ENCODE data around the gene TBC1D10A. TPM values are rescaled to one million over a fixed set of nuclear protein-coding genes. Genes with fewer than 3 reads are reported as not detected.

The TBC1D10A gene
- total and polyA plus RNA-seq, 2 experiments from 2014 or later: 3.3 to 8.8 TPM

DNA sequence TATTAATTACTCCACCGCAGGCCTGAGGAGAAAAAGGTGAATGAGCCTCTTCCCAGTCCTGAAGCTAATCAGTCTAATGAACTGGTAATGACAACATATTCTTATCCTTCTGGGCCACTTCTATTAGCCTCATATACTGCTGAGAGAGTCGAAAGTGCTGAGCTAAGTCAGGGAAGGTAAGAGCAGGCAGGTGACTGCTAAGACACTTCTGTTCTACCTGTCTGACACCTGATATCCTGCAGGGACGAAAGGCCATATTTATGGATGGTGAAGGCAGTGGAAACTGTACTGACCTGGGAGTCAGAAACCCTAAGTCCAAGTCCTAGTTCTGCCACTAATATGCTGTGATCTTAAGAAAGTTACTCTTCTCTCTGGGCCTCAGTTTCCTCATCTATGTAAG lies 3.5 kb downstream of the TBC1D10A start (continued):
- TF ChIP-seq, protein P1, sequence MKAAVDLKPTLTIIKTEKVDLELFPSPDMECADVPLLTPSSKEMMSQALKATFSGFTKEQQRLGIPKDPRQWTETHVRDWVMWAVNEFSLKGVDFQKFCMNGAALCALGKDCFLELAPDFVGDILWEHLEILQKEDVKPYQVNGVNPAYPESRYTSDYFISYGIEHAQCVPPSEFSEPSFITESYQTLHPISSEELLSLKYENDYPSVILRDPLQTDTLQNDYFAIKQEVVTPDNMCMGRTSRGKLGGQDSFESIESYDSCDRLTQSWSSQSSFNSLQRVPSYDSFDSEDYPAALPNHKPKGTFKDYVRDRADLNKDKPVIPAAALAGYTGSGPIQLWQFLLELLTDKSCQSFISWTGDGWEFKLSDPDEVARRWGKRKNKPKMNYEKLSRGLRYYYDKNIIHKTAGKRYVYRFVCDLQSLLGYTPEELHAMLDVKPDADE (IDR thresholded peaks at IDR 0.05): no peak
- TF ChIP-seq ZNF331 (CRISPR knock-in tag; IDR thresholded peaks at IDR 0.05; ENCODE audit: low read depth) (no peak), POLR2AphosphoS5 (IDR thresholded peaks at IDR 0.05; ENCODE audit: low read depth) (no peak), EZH2phosphoT487 (IDR thresholded peaks at IDR 0.05; ENCODE audit: unreplicated experiment) (no peak)
- TF ChIP-seq, protein P2, sequence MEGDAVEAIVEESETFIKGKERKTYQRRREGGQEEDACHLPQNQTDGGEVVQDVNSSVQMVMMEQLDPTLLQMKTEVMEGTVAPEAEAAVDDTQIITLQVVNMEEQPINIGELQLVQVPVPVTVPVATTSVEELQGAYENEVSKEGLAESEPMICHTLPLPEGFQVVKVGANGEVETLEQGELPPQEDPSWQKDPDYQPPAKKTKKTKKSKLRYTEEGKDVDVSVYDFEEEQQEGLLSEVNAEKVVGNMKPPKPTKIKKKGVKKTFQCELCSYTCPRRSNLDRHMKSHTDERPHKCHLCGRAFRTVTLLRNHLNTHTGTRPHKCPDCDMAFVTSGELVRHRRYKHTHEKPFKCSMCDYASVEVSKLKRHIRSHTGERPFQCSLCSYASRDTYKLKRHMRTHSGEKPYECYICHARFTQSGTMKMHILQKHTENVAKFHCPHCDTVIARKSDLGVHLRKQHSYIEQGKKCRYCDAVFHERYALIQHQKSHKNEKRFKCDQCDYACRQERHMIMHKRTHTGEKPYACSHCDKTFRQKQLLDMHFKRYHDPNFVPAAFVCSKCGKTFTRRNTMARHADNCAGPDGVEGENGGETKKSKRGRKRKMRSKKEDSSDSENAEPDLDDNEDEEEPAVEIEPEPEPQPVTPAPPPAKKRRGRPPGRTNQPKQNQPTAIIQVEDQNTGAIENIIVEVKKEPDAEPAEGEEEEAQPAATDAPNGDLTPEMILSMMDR (conservative IDR thresholded peaks at IDR 0.05; ENCODE audit: low read depth in 2 of 2): no peak
- TF ChIP-seq, protein P3, sequence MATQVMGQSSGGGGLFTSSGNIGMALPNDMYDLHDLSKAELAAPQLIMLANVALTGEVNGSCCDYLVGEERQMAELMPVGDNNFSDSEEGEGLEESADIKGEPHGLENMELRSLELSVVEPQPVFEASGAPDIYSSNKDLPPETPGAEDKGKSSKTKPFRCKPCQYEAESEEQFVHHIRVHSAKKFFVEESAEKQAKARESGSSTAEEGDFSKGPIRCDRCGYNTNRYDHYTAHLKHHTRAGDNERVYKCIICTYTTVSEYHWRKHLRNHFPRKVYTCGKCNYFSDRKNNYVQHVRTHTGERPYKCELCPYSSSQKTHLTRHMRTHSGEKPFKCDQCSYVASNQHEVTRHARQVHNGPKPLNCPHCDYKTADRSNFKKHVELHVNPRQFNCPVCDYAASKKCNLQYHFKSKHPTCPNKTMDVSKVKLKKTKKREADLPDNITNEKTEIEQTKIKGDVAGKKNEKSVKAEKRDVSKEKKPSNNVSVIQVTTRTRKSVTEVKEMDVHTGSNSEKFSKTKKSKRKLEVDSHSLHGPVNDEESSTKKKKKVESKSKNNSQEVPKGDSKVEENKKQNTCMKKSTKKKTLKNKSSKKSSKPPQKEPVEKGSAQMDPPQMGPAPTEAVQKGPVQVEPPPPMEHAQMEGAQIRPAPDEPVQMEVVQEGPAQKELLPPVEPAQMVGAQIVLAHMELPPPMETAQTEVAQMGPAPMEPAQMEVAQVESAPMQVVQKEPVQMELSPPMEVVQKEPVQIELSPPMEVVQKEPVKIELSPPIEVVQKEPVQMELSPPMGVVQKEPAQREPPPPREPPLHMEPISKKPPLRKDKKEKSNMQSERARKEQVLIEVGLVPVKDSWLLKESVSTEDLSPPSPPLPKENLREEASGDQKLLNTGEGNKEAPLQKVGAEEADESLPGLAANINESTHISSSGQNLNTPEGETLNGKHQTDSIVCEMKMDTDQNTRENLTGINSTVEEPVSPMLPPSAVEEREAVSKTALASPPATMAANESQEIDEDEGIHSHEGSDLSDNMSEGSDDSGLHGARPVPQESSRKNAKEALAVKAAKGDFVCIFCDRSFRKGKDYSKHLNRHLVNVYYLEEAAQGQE (IDR thresholded peaks at IDR 0.05; ENCODE audit: unreplicated experiment): no peak

DNA sequence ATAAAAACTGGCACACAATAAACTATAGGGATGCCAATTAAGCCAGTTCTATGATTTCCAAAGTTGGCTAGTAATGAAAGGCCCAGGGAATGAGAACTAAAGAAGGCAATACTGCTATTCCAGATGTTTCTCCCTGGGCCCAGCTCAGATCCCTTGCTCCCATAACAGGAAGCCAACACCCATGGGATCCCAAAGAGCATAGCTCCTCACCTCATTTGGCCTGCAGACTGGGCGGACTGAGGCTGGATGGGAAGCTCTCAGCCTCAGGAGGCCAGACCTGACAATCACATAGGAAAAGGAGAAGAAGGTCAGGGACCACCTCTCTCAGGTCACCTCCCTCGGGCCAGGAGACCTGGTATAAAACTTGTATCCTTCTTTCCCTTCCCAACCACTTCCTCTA lies 5.3 kb downstream of the TBC1D10A start:
- Histone ChIP-seq H3K27me3 (ENCODE audit: insufficient read depth) (no peaks in the 10 kb centered on the region), H3K79me2 (replicated peaks; ENCODE audit: insufficient read depth) (no peaks in the 10 kb centered on the region)

More for the DNA sequence above, 5.3 kb downstream of the TBC1D10A start:
- no peak for TF ChIP-seq NANOG (IDR thresholded peaks at IDR 0.05; ENCODE audit: borderline replicate concordance)
- no peak for TF ChIP-seq JUNB (IDR thresholded peaks at IDR 0.05; ENCODE audit: unreplicated experiment)
- no peak for TF ChIP-seq STAT1 (IDR thresholded peaks at IDR 0.05; ENCODE audit: unreplicated experiment)
- TF ChIP-seq CREB1 (CRISPR knock-in tag; IDR thresholded peaks at IDR 0.05; ENCODE audit: low read depth): no peak
- TF ChIP-seq, protein P2 (conservative IDR thresholded peaks at IDR 0.05; ENCODE audit: low read depth in 2 of 2): no peak
- TF ChIP-seq ZNF114 (CRISPR knock-in tag; IDR thresholded peaks at IDR 0.05): no peak
- TF ChIP-seq, protein P3 (IDR thresholded peaks at IDR 0.05; ENCODE audit: unreplicated experiment): no peak
- TF ChIP-seq EZH2phosphoT487 (IDR thresholded peaks at IDR 0.05; ENCODE audit: unreplicated experiment): no peak
- TF ChIP-seq POLR2AphosphoS5 (IDR thresholded peaks at IDR 0.05; ENCODE audit: low read depth): no peak
- no peak for TF ChIP-seq ZNF331 (CRISPR knock-in tag; IDR thresholded peaks at IDR 0.05; ENCODE audit: low read depth)
- Histone ChIP-seq H4K20me1 (replicated peaks; ENCODE audit: insufficient read depth) (peaks cover 4% of the 10 kb centered on the region; the same call in 1 of the 2 replicates), H3F3A (replicated peaks; ENCODE audit: low read depth) (no peaks in the 10 kb centered on the region), H3K4me1 (ENCODE audit: insufficient read depth) (no peaks in the 10 kb centered on the region; the same call in 1 of the 2 replicates), H3K36me3 (ENCODE audit: insufficient read depth) (no peaks in the 10 kb centered on the region), H3K27ac (ENCODE audit: low read depth) (no peak overlapping the region), H3K4me3 (no peak overlapping the region), H2AFZ (no peak overlapping the region), H3K4me2 (no peak overlapping the region), H3K9me2 (ENCODE audit: insufficient read depth) (no peaks in the 10 kb centered on the region)
- Mint-ChIP-seq H3K36me3 (ENCODE audit: low read depth) (no peaks in the 10 kb centered on the region), H3K9me3 (no peaks in the 10 kb centered on the region), H3K4me3 (no peak overlapping the region), H3K27ac (no peak overlapping the region), H3K27me3 (ENCODE audit: insufficient read depth, low read depth, poor library complexity) (peaks cover 5% of the 10 kb centered on the region), H3K4me1 (peaks cover 15% of the 10 kb centered on the region)
- DNase-seq (ENCODE audit: low spot score) (no peak), ATAC-seq (no peak)
